Lower leg skin (tissue), 4 donors: ENCODE measurements around the gene COL25A1. TPM values are rescaled to one million over a fixed set of nuclear protein-coding genes. Genes with fewer than 3 reads are reported as not detected.

ENCODE experiments used
- DNase-seq, 2 donors: peaks; one replicate each; pipeline ENCODE4 v3.0.0-alpha.2; 2019; ENCODE audit warnings: low spot score in 2 of 2
- H3K4me3 ChIP-seq: fragments of 200-600 bp; sonication (generic); 2 replicates; pipeline ENCODE4 v1.5.1; 2017; ENCODE audit warnings: mild to moderate bottlenecking, low read depth; ENCODE audit not compliant: poor library complexity, severe bottlenecking
- CTCF ChIP-seq, 3 donors: fragments of 450-650 bp; IDR thresholded peaks; one replicate each; pipeline ENCODE4 v1.5.1; 2016; ENCODE audit warnings: antibody characterized with exemption in 3 of 3, mild to moderate bottlenecking in 3 of 3, moderate library complexity in 2 of 3
- POLR2A ChIP-seq, 2 donors: fragments of 450-650 bp; IDR thresholded peaks; one replicate each; pipeline ENCODE4 v1.6.1; 2016 to 2017; ENCODE audit warnings: antibody characterized with exemption in 2 of 2, mild to moderate bottlenecking in 1 of 2, moderate library complexity in 1 of 2
- WGBS, 2 donors: methylation state at CpG; one replicate each; pipeline ENCODE4 v1.1.5; 2018; 5-methylcytosine and 5-hydroxymethylcytosine counted together
- intact Hi-C: fragments of 100-400 bp; cut with DNase I; formaldehyde crosslinking; loops from one replicate; pipeline ENCODE4 v1.15.0; 2023; ENCODE audit warnings: low total_unique reads
- total RNA-seq, 4 donors: library from RNA; depleted of rRNA; stranded (reverse); fragments of >200 nt; gene quantifications; one replicate each; pipeline ENCODE4 v1.1.0, GENCODE V29; 2016

Gene COL25A1
- total RNA-seq, 4 donors from 2014 or later: 0.42 to 2.4 (median 1.5) TPM

DNA sequence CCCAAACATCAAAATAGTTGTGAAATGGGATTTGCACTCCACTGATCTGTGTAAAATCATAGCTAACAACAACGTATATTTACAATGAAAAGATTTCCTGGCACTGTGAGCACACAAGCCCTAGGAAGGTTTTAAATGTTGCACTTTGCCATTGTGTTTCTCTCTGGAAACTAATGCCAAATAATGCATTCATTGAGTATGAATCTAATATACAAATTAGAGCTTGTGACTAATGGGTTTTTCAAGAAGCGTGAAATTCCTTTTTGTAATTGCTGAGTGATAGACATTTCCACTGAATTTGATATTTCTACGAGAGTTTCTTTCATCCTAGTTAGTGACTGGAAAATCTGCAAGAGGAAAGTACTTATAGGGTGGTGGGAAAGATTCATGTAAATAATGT, 135.9 kb downstream of the COL25A1 start:
- intact Hi-C loops: no loop called here
- no peak overlapping the region for H3K4me3 ChIP-seq
- no peak for TF ChIP-seq POLR2A (IDR thresholded peaks at IDR 0.05)
- no peak for TF ChIP-seq CTCF (IDR thresholded peaks at IDR 0.05)
- DNase-seq: no peak
- 83 to 84% methylated on average over 3 of the region's 3 CpGs for WGBS, 2 donors

- H3K4me3 ChIP-seq: no peak overlapping the region
- no peak for DNase-seq
- no peak for TF ChIP-seq CTCF (IDR thresholded peaks at IDR 0.05)
- no peak for TF ChIP-seq POLR2A (IDR thresholded peaks at IDR 0.05)
- intact Hi-C loops: no loop called here
Measured at GRCh38 chr4:109166126-109166525, 136.3 kb downstream of the COL25A1 start.

- intact Hi-C loops: no loop called here
- no peak overlapping the region for H3K4me3 ChIP-seq
- no peak for DNase-seq
- TF ChIP-seq CTCF (IDR thresholded peaks at IDR 0.05): no peak
- TF ChIP-seq POLR2A (IDR thresholded peaks at IDR 0.05): no peak
Measured at GRCh38 chr4:109164011-109164410, 138.4 kb downstream of the COL25A1 start.

- intact Hi-C loops: no loop called here
- TF ChIP-seq CTCF (IDR thresholded peaks at IDR 0.05): no peak
- no peak for TF ChIP-seq POLR2A (IDR thresholded peaks at IDR 0.05)
- H3K4me3 ChIP-seq: no peak overlapping the region
- DNase-seq: no peak
Measured at GRCh38 chr4:109163493-109163892, 139.0 kb downstream of the COL25A1 start.

GRCh38 chr4:109162759-109163158, 139.7 kb downstream of the COL25A1 start:
- DNase-seq: no peak
- intact Hi-C loops: no loop called here
- WGBS, 2 donors: 84 to 85% methylated on average over 3 of the region's 3 CpGs
- TF ChIP-seq POLR2A (IDR thresholded peaks at IDR 0.05): no peak
- TF ChIP-seq CTCF (IDR thresholded peaks at IDR 0.05): no peak
- no peak overlapping the region for H3K4me3 ChIP-seq

DNA sequence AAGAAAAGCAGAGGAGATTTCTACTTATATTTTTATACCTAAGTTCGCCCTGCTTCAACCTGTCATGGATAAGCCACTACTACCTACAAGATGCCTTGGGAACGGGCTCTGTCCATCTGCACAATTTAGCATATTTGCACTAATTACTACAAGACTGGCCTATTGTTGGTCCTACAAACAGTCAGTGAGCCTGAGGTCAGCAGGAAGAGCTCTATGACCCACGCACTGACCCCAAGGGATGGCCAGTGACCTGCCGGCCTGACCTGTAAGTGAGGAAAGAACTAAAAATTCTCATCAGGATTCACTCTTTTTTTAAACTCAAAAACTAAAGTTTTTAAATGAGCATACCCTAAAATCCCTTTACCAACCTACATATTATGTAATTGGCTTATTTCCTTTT, 142.0 kb downstream of the COL25A1 start:
- 84% methylated on average over 4 of the region's 4 CpGs for WGBS, 2 donors
- no peak for DNase-seq
- H3K4me3 ChIP-seq: no peak overlapping the region
- intact Hi-C loops: no loop called here
- TF ChIP-seq CTCF (IDR thresholded peaks at IDR 0.05) (no peak), POLR2A (IDR thresholded peaks at IDR 0.05) (no peak)
